ENCODE measurements around the gene CFAP57. TPM values are rescaled to one million over a fixed set of nuclear protein-coding genes. Genes with fewer than 3 reads are reported as not detected.

The CFAP57 gene
- total RNA-seq, 4 donors from 2014 or later, result 2.1 to 5.6 (median 4.1) TPM

DNA sequence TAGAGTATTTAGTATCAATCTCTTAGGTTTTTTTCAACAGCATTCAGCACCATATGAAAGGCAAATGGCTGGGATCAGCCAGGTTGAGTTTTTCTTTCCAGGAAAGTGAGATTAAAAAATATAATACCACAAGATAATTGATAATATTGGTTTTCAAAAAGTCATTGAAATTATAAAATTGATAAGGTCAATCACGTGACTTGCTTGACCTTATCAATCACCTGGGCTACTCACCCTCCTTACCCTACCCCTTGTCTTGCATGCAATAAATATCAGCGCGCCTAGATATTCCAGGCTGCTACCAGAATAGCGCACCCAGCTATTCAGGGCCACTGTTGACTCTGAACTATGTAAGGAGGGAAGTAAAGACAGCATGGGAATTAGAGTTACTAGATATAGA is 31.5 kb upstream of the CFAP57 start:
- TF ChIP-seq, protein P1, sequence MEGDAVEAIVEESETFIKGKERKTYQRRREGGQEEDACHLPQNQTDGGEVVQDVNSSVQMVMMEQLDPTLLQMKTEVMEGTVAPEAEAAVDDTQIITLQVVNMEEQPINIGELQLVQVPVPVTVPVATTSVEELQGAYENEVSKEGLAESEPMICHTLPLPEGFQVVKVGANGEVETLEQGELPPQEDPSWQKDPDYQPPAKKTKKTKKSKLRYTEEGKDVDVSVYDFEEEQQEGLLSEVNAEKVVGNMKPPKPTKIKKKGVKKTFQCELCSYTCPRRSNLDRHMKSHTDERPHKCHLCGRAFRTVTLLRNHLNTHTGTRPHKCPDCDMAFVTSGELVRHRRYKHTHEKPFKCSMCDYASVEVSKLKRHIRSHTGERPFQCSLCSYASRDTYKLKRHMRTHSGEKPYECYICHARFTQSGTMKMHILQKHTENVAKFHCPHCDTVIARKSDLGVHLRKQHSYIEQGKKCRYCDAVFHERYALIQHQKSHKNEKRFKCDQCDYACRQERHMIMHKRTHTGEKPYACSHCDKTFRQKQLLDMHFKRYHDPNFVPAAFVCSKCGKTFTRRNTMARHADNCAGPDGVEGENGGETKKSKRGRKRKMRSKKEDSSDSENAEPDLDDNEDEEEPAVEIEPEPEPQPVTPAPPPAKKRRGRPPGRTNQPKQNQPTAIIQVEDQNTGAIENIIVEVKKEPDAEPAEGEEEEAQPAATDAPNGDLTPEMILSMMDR (IDR thresholded peaks at IDR 0.05), result no peak
- no peak for TF ChIP-seq POLR2A (IDR thresholded peaks at IDR 0.05)
- Histone ChIP-seq H3K9me3 (no peaks in the 10 kb centered on the region), H3K4me3 (replicated peaks in 1 of 3) (no peak overlapping the region), H3K27me3 (no peaks in the 10 kb centered on the region), H3K27ac (no peak overlapping the region), H3K4me1 (no peaks in the 10 kb centered on the region), H3K36me3 (no peaks in the 10 kb centered on the region)
- 96% methylated on average over 4 of the region's 4 CpGs for WGBS, 2 donors
- no peak for DNase-seq
- intact Hi-C loops (cut with DNase I), result no loop called here

DNA sequence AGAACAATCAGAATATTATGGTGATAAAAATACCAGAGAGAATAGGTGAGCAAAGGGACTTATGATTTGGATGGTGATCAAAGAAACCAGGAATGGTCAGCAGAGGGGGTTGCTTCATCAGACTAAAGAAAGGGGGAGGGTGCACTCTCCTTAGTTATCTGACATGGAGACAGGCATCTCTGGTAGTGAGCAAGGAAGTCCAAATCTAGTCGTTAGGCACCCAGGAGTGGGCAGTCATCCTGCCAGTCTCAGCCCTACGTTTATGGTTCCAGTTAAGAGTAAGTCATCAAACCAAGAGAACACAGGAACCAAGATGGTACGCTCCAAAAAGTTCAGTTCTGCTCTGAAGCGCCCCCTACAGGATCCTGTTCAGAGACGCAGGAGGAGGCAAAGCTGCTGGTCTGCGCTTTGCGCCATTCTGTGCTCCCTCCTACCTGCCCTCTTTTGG is 28.7 kb upstream of the CFAP57 start:
- no peaks in the 10 kb centered on the region for H3K9me3 ChIP-seq
- intact Hi-C loops (cut with DNase I), result no loop called here
- TF ChIP-seq, protein P1 (IDR thresholded peaks at IDR 0.05), result no peak
- TF ChIP-seq POLR2A (IDR thresholded peaks at IDR 0.05), result no peak
- no peak for DNase-seq
- no peak overlapping the region for H3K27ac ChIP-seq
- WGBS, 2 donors, result 20 to 31% methylated on average over 7 of the region's 7 CpGs
- no peak overlapping the region for H3K4me3 ChIP-seq (replicated peaks in 1 of 3)
- H3K4me1 ChIP-seq, result peaks cover 0 to 4% of the 10 kb centered on the region in 2 donors
- H3K36me3 ChIP-seq, result no peaks in the 10 kb centered on the region
- no peaks in the 10 kb centered on the region for H3K27me3 ChIP-seq

DNA sequence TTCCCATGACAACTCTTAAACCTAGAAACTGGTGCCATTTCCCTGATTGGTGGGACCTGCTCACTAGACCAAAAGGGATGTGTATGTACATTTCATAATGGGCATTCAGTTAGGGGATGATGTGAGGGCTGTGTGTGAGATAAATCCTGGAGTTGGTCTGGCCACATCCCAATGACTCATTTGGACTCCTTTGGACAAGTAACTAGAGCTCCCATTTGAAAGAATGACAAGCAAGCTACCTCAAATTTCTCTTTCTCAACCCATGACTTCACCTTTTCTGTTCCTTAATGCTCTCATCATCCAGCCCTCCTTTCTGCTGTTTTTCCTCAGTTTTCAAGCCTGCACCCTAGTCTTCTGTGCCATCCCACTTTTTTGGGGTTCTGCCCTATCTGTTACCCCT is 27.9 kb upstream of the CFAP57 start:
- no peak for DNase-seq
- Histone ChIP-seq H3K9me3 (no peaks in the 10 kb centered on the region), H3K4me3 (replicated peaks in 1 of 3) (no peak overlapping the region), H3K27me3 (no peaks in the 10 kb centered on the region), H3K36me3 (no peaks in the 10 kb centered on the region), H3K27ac (no peak overlapping the region), H3K4me1 (peaks cover 0 to 4% of the 10 kb centered on the region in 2 donors)
- intact Hi-C loops (cut with DNase I), result no loop called here
- TF ChIP-seq, protein P1 (IDR thresholded peaks at IDR 0.05), result no peak
- TF ChIP-seq POLR2A (IDR thresholded peaks at IDR 0.05), result no peak

DNA sequence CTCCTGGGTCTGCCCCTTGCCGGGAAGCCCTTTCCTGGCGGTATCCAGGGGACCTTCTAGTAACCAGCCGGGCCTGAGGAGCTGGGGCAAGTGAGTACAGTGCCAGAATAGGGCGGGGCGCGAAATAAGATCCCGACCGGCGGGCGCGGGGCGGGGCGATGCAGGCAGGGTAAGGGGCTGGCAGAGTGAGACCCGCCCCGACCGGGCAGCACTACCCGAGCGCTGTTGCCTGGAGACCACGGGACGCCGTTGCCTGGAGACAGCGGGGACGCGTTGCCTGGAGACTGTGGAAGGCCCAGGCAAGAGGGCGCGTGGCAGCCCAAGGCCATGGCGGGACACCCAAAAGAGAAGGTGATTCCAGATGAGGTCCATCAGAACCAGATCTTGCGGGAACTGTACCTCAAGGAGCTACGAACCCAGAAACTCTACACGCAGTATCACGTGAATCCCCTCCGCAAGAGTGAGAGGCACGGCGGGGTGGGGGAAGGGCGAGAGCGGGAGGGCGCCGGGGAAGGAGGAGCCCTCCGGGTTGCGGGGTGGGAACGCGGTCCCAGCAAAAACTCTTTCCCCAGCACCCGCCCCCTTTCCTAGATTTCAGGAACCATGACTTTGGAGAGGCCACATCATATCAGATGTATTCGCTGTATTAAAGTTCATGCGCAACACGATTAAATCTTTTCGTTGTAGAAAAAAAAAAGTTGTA is 24.4 kb upstream of the CFAP57 start:
- no peak overlapping the region for H3K27ac ChIP-seq
- peak; percentile 69 to 83 for DNase-seq
- H3K4me3 ChIP-seq (replicated peaks in 1 of 3), result peak overlapping the region in 1 of 3 donors; percentile 2
- H3K4me1 ChIP-seq, result peaks cover 0 to 4% of the 10 kb centered on the region in 2 donors
- no peaks in the 10 kb centered on the region for H3K9me3 ChIP-seq
- WGBS, 2 donors, result 6 to 9% methylated on average over 24 to 38 of the region's 47 CpGs
- TF ChIP-seq, protein P1 (IDR thresholded peaks at IDR 0.05), result no peak
- TF ChIP-seq POLR2A (IDR thresholded peaks at IDR 0.05), result peak in 1 of 2 donors; percentile 4
- intact Hi-C loops (cut with DNase I), result no loop called here
- H3K27me3 ChIP-seq, result no peaks in the 10 kb centered on the region
- H3K36me3 ChIP-seq, result no peaks in the 10 kb centered on the region

DNA sequence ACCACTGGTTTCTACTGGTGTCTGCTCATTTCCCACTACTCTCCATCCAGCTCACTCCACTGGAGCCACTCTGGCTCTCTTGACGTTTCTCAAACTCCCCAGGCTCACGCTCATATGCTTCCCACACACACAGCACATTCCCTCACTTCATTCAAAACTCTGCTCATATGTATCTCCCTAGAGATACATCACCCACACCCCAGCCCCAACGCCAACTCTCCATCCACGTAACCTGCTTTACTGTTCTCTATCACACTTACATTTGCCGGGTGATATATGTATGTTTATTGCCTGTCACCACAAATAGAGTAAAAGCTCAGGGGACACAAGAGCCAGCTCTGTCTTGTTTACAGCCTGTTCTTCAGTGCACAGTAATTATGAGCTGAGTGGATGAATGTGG is 22.2 kb upstream of the CFAP57 start:
- no peak for DNase-seq

More for the DNA sequence above, 22.2 kb upstream of the CFAP57 start:
- Histone ChIP-seq H3K36me3 (no peaks in the 10 kb centered on the region), H3K9me3 (no peaks in the 10 kb centered on the region), H3K27ac (no peak overlapping the region), H3K4me1 (peaks cover 0 to 4% of the 10 kb centered on the region in 2 donors), H3K27me3 (no peaks in the 10 kb centered on the region), H3K4me3 (replicated peaks in 1 of 3) (no peak overlapping the region)
- intact Hi-C loops (cut with DNase I), result no loop called here
- WGBS, 2 donors, result 81 to 83% methylated on average over 5 of the region's 5 CpGs
- TF ChIP-seq, protein P1 (IDR thresholded peaks at IDR 0.05), result no peak
- TF ChIP-seq POLR2A (IDR thresholded peaks at IDR 0.05), result no peak
